ENCODE results near the gene FARP2.
"Not testable (repeated sequence)": the region's sequence is repeated elsewhere in the genome, so short reads cannot be mapped to it uniquely, and the experiment has no call there.

FARP2 gene

GRCh38 chr2:241422350-241422749 is 66.3 kb downstream of the FARP2 start:
- Histone ChIP-seq H3K36me3 (ENCODE audit: insufficient read depth, low read length) (peaks cover 2% of the 10 kb centered on the region), H3K9me3 (ENCODE audit: control insufficient read depth, insufficient read depth, low read length) (no peaks in the 10 kb centered on the region; the same call in 1 of the 2 replicates), H3K4me1 (ENCODE audit: insufficient read depth, low read length) (no peaks in the 10 kb centered on the region), H3K9ac (ENCODE audit: low read depth, low read length) (no peak overlapping the region)

DNA sequence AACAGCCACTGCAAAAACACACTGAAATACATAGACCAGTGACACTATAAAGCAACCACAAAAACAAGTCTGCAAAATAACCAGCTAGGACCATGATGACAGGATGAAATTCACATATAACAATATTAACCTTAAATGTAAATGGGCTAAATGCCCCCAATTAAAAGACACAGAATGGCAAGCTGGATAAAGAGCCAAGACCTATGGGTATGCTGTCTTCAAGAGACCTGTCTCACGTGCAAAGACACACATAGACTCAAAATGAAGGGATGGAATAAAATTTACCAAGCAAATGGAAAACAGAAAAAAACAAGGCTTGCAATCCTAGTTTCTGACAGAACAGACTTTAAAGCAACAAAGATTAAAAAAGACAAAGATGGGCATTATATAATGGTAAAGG is 67.4 kb downstream of the FARP2 start:
- H3K36me3 ChIP-seq (ENCODE audit: insufficient read depth, low read length); H3K4me1 ChIP-seq (ENCODE audit: insufficient read depth, low read length); H3K9ac ChIP-seq (ENCODE audit: low read depth, low read length); H3K9me3 ChIP-seq (ENCODE audit: control insufficient read depth, insufficient read depth, low read length): not testable (repeated sequence)

DNA sequence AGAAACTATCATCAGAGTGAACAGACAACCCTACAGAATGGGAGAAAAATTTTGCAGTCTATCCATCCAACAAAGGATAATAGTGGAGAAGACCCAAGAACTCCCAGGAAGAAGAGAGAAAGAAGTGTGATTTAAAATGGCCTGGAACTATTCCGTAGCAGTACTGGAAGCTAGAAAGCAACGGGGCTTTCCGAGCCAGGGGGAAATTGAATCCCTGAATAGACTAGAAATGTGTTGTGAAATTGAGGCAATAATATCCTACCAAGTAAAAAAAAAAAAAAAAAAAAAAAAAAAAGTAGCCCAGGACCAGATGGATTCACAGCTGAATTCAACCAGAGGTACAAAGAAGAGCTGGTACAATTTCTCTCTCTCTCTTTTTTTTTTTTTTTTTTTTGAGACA is 69.3 kb downstream of the FARP2 start:
- Histone ChIP-seq H3K4me1 (ENCODE audit: insufficient read depth, low read length) (no peaks in the 10 kb centered on the region), H3K36me3 (ENCODE audit: insufficient read depth, low read length) (peaks cover 5% of the 10 kb centered on the region), H3K9me3 (ENCODE audit: control insufficient read depth, insufficient read depth, low read length) (no peaks in the 10 kb centered on the region; the same call in 1 of the 2 replicates), H3K9ac (ENCODE audit: low read depth, low read length) (no peak overlapping the region)

DNA sequence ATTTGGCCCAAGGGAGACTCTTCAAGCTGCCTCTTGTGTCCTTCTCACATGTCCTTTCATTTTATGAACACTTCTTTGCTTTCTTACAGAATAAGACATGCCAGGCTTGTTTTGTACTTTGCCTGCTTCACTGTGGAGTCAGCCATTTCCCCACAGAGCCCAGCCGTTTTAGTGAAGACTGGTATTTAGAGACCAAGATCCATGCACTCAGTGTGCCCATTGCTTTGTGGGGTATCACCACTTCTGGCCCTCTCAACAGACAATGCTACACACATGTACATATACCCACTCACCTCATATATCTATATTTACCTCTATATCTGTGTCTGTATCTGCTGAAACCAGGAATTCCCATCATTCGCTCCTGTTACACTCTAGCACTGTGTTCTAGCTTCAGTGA is 74.1 kb downstream of the FARP2 start:
- H3K36me3 ChIP-seq (ENCODE audit: insufficient read depth, low read length): peaks cover 10% of the 10 kb centered on the region
- no peaks in the 10 kb centered on the region for H3K4me1 ChIP-seq (ENCODE audit: insufficient read depth, low read length)

GRCh38 chr2:241432824-241433448 is 76.9 kb downstream of the FARP2 start:
- H3K9me3 ChIP-seq (ENCODE audit: control insufficient read depth, insufficient read depth, low read length): no peaks in the 10 kb centered on the region
- H3K36me3 ChIP-seq (ENCODE audit: insufficient read depth, low read length): peaks cover 10% of the 10 kb centered on the region
- no peaks in the 10 kb centered on the region for H3K4me1 ChIP-seq (ENCODE audit: insufficient read depth, low read length)
- no peak overlapping the region for H3K9ac ChIP-seq (ENCODE audit: low read depth, low read length)

More for the DNA sequence above, 74.1 kb downstream of the FARP2 start:
- Histone ChIP-seq H3K9ac (ENCODE audit: low read depth, low read length) (no peak overlapping the region), H3K9me3 (ENCODE audit: control insufficient read depth, insufficient read depth, low read length) (no peaks in the 10 kb centered on the region)

GRCh38 chr2:241437179-241437578 is 81.1 kb downstream of the FARP2 start:
- Histone ChIP-seq H3K9me3 (ENCODE audit: control insufficient read depth, insufficient read depth, low read length) (no peaks in the 10 kb centered on the region), H3K4me1 (ENCODE audit: insufficient read depth, low read length) (no peaks in the 10 kb centered on the region), H3K36me3 (ENCODE audit: insufficient read depth, low read length) (peaks cover 5% of the 10 kb centered on the region), H3K9ac (ENCODE audit: low read depth, low read length) (no peak overlapping the region)

- Histone ChIP-seq H3K9ac (ENCODE audit: low read depth, low read length) (no peak overlapping the region), H3K36me3 (ENCODE audit: insufficient read depth, low read length) (peaks cover 8% of the 10 kb centered on the region), H3K9me3 (ENCODE audit: control insufficient read depth, insufficient read depth, low read length) (no peaks in the 10 kb centered on the region), H3K4me1 (ENCODE audit: insufficient read depth, low read length) (no peaks in the 10 kb centered on the region)
Measured at GRCh38 chr2:241441492-241441891, 85.4 kb downstream of the FARP2 start.

GRCh38 chr2:241443486-241444223 is 87.6 kb downstream of the FARP2 start:
- H3K4me1 ChIP-seq (ENCODE audit: insufficient read depth, low read length): no peaks in the 10 kb centered on the region
- no peaks in the 10 kb centered on the region for H3K9me3 ChIP-seq (ENCODE audit: control insufficient read depth, insufficient read depth, low read length)
- no peak overlapping the region for H3K9ac ChIP-seq (ENCODE audit: low read depth, low read length)
- peaks cover 8% of the 10 kb centered on the region for H3K36me3 ChIP-seq (ENCODE audit: insufficient read depth, low read length)

DNA sequence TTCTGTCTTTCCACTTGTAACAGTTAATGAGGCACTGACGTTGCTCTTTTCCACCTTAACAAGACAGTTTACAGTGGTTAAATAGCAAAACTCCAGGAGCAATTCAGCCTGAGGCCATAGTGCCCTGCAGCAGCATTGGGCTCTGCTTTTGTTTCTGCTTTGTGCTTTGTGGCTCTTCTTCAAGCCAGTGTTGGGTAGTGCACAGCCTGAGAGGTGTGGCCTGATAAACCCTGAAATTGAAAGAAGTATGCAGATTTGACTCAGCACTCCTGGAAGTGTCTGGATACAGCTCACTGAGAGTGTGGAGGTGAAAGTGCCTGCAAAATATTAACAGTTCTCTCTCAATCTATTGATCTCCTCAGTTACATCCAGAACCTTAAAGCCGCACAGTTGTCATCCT is 89.3 kb downstream of the FARP2 start:
- no peaks in the 10 kb centered on the region for H3K9me3 ChIP-seq (ENCODE audit: control insufficient read depth, insufficient read depth, low read length)
- H3K36me3 ChIP-seq (ENCODE audit: insufficient read depth, low read length): peaks cover 8% of the 10 kb centered on the region
- no peaks in the 10 kb centered on the region for H3K4me1 ChIP-seq (ENCODE audit: insufficient read depth, low read length)
- no peak overlapping the region for H3K9ac ChIP-seq (ENCODE audit: low read depth, low read length)

- not testable (repeated sequence) for H3K36me3 ChIP-seq (ENCODE audit: insufficient read depth, low read length); H3K4me1 ChIP-seq (ENCODE audit: insufficient read depth, low read length); H3K9me3 ChIP-seq (ENCODE audit: control insufficient read depth, insufficient read depth, low read length); H3K9ac ChIP-seq (ENCODE audit: low read depth, low read length)
Measured at GRCh38 chr2:241450092-241450491, 94.0 kb downstream of the FARP2 start.

- Histone ChIP-seq H3K9me3 (ENCODE audit: control insufficient read depth, insufficient read depth, low read length) (no peaks in the 10 kb centered on the region), H3K4me1 (ENCODE audit: insufficient read depth, low read length) (no peaks in the 10 kb centered on the region), H3K9ac (ENCODE audit: low read depth, low read length) (no peak overlapping the region), H3K36me3 (ENCODE audit: insufficient read depth, low read length) (no peaks in the 10 kb centered on the region)
Measured at GRCh38 chr2:241451840-241452506, 95.9 kb downstream of the FARP2 start.

DNA sequence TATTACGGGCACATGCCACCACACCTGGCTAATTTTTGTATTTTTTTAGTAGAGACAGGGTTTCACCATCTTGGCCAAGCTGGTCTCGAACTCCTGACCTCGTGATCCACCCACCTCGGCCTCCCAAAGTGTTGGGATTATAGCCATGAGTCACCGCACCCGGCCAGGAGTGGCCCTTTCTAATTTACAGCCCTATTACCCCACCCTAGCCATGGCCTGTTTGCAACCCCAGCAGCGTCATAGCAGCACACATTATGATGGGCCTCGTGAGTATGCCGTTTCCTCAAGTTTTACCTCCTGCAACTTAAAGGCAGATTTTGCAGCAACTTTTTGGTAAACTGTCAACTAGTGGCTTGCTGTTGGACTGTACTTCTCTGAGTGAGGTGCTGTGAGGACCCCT is 97.8 kb downstream of the FARP2 start:
- not testable (repeated sequence) for H3K9ac ChIP-seq (ENCODE audit: low read depth, low read length); H3K4me1 ChIP-seq (ENCODE audit: insufficient read depth, low read length); H3K9me3 ChIP-seq (ENCODE audit: control insufficient read depth, insufficient read depth, low read length); H3K36me3 ChIP-seq (ENCODE audit: insufficient read depth, low read length)

- Histone ChIP-seq H3K4me1 (ENCODE audit: insufficient read depth, low read length) (no peaks in the 10 kb centered on the region), H3K36me3 (ENCODE audit: insufficient read depth, low read length) (no peaks in the 10 kb centered on the region), H3K9ac (ENCODE audit: low read depth, low read length) (no peak overlapping the region), H3K9me3 (ENCODE audit: control insufficient read depth, insufficient read depth, low read length) (no peaks in the 10 kb centered on the region)
Measured at GRCh38 chr2:241454837-241455485, 98.9 kb downstream of the FARP2 start.

DNA sequence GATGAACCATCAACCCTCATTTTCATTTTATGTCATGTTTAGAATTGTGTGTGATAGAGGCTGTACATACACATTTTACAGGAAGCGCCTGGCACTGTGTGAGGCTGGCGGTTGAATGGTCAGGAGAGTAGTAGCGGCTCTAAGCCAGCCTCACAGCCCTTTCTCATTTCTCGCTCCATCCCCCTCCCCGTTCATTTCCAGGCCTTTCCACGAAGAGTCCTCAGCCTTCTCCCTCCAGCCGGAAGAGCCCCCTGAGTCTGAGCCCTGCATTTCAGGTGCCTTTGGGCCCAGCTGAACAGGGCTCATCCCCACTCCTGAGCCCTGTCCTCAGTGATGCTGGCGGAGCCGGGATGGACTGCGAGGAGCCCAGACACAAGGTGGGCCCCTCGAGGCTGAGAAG is 100.5 kb downstream of the FARP2 start:
- H3K9me3 ChIP-seq (ENCODE audit: control insufficient read depth, insufficient read depth, low read length): no peaks in the 10 kb centered on the region
- H3K36me3 ChIP-seq (ENCODE audit: insufficient read depth, low read length): no peaks in the 10 kb centered on the region
- H3K9ac ChIP-seq (ENCODE audit: low read depth, low read length): no peak overlapping the region
- H3K4me1 ChIP-seq (ENCODE audit: insufficient read depth, low read length): no peaks in the 10 kb centered on the region

Data from ES-I3 (cell line).